HG03280 (cell line): ENCODE measurements around the gene VAPA.

Experiments
- ATAC-seq: cut with Tn5 transposase; IDR thresholded peaks from one replicate; pipeline ENCODE4 v1.9.1; 2021; ENCODE audit warnings: mild to moderate bottlenecking, moderate library complexity; ENCODE audit not compliant: unreplicated experiment

The VAPA gene

GRCh38 chr18:9931678-9932077 lies 17.9 kb downstream of the VAPA start:
- no peak for ATAC-seq

GRCh38 chr18:9933865-9934264 lies 20.0 kb downstream of the VAPA start:
- no peak for ATAC-seq

- no peak for ATAC-seq
These were observed 20.5 kb downstream of the VAPA start for GRCh38 chr18:9934274-9934673.

GRCh38 chr18:9941103-9941502 lies 27.3 kb downstream of the VAPA start:
- no peak for ATAC-seq

- ATAC-seq: no peak
These were observed 27.8 kb downstream of the VAPA start for GRCh38 chr18:9941660-9942059.

GRCh38 chr18:9943311-9943710 lies 29.5 kb downstream of the VAPA start:
- no peak for ATAC-seq

GRCh38 chr18:9944805-9945204 lies 31.0 kb downstream of the VAPA start:
- ATAC-seq: no peak

- no peak for ATAC-seq
These were observed 33.0 kb downstream of the VAPA start for GRCh38 chr18:9946831-9947230.

GRCh38 chr18:9947248-9947647 lies 33.4 kb downstream of the VAPA start:
- no peak for ATAC-seq

GRCh38 chr18:9949315-9949714 lies 35.5 kb downstream of the VAPA start:
- ATAC-seq: no peak

- no peak for ATAC-seq
These were observed 36.0 kb downstream of the VAPA start for GRCh38 chr18:9949861-9950260.

GRCh38 chr18:9950289-9951016 lies 36.6 kb downstream of the VAPA start:
- no peak for ATAC-seq

GRCh38 chr18:9951022-9951859 lies 37.4 kb downstream of the VAPA start:
- ATAC-seq: no peak

GRCh38 chr18:9952633-9953416 lies 39.0 kb downstream of the VAPA start:
- no peak for ATAC-seq

GRCh38 chr18:9958861-9959399 lies 45.1 kb downstream of the VAPA start:
- ATAC-seq: no peak

GRCh38 chr18:9959564-9959963 lies 45.7 kb downstream of the VAPA start:
- ATAC-seq: no peak

- no peak for ATAC-seq
These were observed 46.6 kb downstream of the VAPA start for GRCh38 chr18:9960258-9960904.

- no peak for ATAC-seq
These were observed 47.2 kb downstream of the VAPA start for GRCh38 chr18:9961041-9961440.

GRCh38 chr18:9965711-9966624 lies 52.2 kb downstream of the VAPA start:
- ATAC-seq: no peak
